Ramos (cell line): ENCODE data around the gene CXCR6.

Source experiments
- in situ Hi-C: fragments of 300-500 bp; cut with MboI; formaldehyde crosslinking; loops from one replicate; pipeline ENCODE4 v1.14.3; 2022; ENCODE audit warnings: low sequenced_read_pairs; ENCODE audit not compliant: unreplicated experiment

The CXCR6 gene

DNA sequence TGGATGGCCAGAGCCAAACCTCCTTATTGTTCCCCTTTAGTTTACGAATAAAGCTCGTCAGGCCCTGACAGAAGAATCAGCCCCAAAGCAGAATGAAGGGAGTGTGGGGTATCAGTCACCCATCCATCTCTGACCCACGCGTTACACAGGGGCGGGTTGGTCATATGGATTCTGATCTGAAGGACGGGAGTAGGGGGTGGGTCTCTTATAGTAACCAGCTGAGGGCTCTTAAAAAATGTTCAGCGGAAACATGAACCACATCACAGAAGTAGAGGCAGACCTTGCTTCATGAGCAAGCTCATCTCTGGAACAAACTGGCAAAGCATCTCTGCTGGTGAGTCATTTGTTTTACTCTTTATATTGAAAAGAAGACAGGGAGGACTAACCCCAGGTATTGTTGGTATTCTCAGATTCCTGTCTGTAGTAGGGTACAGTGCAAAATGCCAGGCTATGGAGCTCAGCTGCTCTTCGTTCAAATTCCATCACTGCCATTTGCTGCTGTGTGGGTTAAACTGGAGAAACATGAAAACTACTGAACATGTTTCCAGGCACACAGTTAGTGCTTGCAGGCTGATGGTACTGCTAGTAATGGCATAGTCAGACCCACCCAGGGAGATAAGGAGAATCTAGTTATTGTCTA, at the start of gene CXCR6:
CXCR6 (plus strand) TSS at position 258 of the 640 bp plus-strand sequence. CDS start 3,018 bp downstream, outside the sequence.
- in situ Hi-C loops, result loop anchor here (5.0 to 25.0 kb wide), 3 partner anchors 134 to 906 kb away; partner anchors contain the start of genes CCR5 and CLEC3B

DNA sequence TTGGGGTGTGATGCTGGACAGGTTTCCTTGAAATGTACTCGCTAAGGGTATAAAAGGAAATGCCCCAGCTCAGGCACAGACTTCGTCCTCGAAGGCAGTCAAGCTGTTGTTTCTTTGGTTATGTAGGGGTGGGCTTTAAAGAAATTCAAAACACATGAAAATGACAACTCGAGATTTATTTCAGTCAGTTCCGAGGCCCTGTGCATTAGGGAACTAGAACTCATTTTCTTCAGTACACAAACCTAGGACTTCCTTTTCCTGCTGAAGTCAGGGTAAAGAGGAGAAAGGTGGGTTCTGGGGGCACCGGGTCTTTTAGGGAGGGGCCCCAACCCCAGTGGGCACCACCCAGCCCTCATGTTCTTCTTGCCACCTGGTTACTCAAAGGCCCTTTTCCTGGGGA, 49.2 kb upstream of the CXCR6 start:
- in situ Hi-C loops, result no loop called here

DNA sequence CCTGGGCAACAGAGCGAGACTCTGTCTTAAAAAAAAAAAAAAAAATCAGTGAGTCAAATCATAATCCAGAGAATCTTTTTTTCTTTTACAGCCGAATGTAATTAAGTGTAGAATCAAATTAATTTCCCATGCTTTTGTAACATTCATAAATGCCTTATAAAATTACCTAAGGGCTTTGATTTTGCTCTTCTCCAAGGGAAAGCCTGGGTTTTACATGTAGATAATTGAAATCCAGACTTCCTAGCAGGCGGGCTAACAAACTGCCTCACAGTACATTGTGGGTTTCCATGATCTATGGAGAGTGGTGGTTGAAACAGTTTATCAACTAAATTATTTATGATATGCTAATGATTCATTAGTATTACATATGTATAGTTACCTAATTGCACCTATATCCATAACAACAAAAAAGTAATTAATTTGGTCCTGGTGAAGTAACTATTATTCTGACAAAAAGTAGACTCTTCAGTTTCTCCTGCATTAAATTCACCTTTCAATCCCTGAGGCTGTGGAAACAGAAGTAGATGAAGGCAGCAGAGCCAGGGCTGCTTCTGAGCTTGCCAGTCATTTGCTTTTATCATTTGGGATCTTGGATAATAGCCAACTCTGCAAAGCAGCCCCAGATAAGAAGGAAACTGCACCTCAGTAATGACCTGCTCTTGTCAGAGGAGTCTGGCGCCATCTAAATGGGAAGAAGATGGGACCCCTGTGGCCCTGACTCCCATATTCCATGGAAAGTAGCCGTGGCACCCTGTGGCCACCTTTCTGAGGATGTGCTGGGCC, 47.4 kb upstream of the CXCR6 start:
- in situ Hi-C loops, result no loop called here

DNA sequence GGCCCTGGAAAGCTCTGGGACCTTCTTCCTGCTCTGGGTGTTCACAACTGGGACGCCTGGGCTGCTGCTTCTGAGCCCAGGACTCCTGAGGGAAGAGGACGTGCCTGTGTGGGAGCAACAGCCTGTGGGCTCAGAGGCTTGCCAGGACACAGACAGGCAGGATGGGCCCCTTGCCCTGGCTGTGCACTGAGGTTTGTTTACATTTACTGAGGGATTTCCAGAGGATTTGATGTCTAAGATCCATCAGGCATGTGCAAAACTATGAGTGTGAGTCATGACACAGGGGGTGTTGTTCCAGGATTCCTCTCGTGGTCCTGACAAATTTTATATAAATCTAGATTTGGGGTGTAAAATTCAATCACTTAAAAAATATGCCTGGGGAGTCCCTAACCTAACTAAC, 46.3 kb upstream of the CXCR6 start:
- in situ Hi-C loops, result no loop called here

DNA sequence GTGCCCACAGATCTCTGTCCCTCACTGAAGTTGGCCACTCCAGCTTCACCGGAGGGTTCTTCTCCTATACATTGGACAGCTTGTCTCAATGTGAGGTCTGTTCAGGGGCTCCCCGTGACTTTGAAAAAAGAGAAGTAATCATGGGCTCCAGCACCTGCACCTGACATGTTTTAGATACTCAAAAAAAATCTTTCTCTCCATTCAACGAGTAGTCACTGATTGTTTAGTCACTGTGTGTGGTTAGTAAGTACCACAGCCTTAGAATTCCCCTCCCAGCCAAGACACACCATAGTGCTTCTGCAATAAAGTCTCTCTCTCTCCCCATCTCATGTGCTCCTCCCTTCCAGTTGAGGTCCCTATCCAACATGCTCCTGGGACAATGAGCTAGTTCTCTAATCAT, 38.3 kb upstream of the CXCR6 start:
- in situ Hi-C loops, result no loop called here

DNA sequence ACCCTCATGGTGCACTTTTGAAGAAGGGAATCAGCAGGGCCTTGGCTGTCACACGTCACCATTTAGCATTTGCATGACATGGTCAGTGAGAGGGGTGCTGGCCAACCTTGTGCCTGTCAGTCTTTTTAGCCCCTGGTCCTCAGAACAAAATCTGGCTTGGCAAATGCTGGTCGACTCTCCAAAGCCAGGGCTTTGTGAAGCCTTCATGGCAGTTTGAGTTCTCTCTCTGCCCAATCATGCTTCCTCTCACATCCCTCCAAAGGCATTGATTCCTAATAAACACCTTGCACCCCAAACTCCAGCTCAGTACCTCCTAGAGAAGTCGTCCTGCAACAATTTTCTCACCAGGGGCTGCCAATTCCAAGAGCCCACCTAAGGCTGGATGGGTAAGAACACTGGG, 37.5 kb upstream of the CXCR6 start:
- in situ Hi-C loops, result no loop called here

DNA sequence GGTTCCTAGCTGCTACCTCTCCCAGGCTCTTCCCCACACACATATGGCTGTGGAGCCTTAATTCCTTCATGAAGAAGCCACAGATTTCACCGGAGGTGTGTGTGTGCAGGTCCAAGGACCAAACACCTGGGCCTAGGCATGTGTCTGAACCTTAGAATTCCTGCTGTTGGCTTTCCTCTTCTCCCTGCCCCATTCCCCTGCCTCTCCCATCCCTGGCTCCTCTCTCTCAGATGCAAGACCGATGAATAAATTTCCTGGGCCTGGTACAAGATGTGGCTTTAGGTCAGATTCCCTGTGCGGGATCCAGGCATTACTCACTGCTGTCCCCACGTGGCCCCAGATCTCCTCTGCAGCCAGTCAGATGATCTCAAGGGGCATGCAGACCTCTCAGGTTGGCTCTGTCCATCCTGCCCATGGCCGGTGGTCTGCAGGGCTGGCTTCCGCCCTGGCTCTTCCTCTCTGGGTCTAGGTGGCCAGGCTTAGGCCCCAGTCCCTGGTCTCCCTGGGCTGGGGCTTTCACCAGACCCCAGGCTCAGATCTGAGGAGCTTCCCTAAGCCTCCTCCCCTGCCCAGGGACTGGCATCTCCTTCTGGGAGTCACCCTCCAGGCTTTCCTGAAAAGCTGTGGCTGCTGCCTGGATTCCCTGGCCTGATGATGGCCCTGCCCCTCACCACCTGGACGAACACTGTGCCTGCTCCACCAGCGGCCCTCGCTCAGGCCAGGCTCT, 36.4 kb upstream of the CXCR6 start:
- in situ Hi-C loops, result no loop called here

DNA sequence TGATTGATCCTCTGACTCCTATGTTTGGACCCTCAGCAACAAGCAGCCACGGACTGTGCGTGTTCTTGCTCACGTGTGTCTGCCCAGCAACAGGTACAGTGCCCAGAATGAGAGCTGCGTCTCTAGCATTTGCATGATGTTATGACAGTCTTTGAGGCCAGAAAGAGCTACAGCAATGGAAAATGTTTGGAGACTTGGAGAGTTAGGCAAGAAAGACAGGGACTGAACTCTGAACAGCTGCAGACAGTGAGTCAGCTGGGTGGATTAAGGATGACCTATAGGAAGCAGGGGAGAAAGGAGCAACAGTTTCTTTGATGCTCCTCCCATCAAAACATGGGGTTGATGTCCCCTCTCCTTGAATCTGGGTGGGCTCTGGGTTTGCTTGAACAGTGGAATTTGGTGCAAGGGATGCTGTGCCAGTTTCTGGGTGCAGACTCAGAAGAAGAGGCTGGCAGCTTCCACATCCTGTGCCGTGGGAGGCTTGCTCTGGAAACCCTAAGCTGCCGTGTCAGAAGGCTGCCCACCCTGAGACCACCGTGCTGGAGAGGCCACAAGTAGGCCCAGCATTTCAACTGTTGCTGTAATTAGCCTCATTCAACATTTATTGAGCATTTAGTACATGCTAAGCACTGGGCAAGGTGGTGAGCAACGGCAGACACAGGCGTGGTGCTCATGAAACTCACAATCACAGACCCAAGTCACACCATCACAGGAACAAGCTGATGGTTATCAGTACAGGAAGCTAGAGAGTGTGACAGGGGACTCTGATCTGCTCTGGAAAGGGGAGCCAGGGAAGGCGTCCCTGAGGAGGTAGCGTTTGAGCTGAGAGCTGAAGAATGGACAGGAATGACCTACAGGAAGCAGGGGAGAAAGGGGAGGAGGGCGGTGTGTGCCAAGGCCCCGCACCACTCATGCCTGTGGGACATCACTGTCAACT, 35.2 kb upstream of the CXCR6 start:
- in situ Hi-C loops, result no loop called here

DNA sequence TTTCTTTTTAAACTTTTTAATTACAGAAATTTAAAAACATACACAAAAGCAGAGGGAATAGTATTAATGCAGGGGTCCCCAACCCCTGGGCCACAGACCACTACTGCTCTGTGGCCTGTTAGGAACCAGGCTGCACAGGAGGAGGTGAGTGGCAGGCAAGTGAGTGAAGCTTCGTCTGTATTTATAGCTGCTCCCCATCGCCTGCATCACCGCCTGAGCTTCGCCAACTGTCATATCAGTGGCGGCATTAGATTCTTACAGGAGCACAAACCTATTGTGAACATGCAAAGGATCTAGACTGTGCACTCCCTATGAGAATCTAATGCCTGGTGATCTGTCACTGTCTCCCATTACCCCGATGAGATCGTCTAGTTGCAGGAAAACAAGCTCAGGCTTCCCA, 34.5 kb upstream of the CXCR6 start:
- in situ Hi-C loops, result no loop called here

DNA sequence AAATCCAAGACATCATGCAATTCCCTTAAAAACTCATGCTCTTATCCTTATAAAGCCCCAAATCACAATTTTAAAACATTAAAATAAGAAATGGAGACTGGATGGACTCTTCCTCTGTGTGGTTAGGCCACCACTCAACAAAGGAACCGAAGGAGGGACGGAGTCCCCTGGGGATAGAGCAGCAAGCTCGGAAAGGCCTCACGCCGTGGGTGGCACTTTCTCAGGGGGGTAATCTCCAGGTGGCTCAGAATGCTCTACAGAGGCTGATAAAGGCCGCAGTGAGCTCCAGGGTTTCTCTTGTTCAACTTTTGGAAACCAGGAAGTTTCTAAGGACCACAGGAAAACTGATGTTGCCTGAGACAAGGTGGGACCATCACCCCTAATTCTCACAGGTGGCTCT, 33.7 kb upstream of the CXCR6 start:
- in situ Hi-C loops, result no loop called here

DNA sequence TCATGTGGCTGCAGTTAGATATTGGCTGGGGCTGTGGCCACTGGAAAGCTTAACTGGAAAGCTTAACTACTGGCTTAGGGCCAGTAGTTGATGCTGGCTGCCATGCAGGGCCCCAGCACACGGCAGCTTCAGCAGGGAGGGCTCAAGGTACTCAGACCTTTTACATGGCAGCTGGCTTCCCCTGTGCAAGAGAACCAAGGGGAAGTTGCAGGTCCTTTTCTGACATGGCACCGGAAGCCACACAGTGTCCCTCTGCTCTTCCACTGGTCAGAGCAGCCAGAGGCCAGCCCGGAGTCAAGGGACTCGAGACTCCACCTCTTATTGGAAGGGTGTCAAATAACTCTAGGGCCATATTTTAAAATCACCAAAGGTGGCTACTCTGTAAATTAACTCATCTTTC, 32.4 kb upstream of the CXCR6 start:
- in situ Hi-C loops, result no loop called here

DNA sequence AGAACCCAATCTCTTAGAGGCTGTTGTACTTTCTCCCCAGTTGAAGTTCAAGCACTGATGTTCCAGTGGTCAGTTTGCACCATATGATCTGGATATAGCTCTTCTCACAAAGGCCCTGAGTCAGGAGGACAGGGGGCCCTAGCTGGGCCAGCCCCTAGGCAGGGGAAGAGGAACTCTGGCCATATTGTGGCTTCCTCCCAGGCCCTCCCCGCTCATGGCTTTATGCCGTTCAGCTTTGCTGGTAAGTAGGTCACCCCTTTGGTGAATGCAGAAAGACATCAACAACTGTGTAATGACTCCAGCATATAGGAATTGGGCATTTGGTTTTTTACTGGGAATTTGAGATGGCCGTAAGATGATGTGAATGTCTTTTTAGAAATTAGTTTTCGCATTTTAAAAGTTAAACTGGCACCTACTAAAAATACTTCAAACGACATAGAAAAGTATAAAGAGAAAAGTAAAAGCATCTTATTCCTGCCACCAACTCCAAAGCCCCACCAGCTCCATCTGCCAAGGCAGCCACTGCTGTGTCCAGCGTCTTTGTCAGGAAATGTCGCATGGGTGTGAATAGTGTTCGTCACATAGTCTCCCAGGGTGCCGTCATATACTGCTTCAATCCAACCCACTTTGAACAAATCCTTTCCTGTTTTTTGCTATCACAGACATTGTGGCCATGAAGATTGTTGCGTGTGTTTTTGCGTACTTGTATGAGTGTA, 31.6 kb upstream of the CXCR6 start:
- in situ Hi-C loops, result no loop called here

DNA sequence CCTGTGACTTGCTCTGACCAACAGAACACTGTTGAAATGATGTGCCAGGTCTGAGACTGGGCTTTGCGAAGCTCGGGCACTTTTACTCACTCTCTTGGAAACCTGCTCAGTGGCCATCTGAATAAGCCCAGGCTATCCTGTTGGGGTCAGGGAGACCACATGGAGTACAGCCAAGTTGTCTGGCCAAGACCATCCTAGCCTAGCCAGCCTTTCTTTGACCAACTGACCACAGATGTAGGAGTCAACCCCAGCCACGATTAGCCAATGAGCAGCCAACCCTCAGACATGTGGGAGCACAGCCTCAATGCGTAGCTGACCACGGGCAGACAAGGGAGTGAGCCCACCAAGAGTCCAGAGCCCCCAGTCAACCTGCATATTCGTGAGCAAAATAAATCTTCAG, 30.8 kb upstream of the CXCR6 start:
- in situ Hi-C loops, result no loop called here

DNA sequence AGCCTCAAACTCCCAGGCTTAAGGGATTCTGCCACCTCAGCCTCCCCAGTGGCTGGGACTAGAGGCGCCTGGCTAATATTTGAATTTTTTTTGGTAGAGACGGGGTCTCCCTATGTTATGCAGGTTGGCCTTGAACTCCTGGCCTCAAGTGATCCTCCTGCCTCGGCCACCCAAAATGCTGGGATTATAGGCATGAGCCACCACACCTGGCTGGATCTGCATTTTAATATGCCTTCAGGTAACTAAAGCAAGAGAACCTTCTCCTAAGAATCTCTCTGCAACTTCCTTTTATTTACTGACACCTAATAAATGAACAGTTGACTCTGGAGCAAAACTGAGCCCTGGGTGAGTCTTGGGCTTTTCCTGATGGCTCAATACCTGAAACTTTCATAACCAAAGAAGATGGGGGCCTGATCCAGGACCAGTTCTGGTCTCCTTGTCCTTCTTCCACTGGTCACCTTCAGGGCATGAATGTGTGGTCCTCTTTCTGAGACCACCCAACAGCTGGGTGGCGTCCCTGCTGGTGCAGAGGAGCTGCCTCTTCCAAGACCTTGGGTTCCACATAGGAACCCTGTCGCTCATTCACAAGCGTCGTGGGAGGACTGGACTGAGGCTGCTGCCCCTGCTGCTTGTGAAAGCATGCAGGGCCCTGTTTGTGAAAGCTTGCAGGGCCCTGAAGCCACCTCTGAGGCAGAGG, 28.8 kb upstream of the CXCR6 start:
- in situ Hi-C loops, result no loop called here

DNA sequence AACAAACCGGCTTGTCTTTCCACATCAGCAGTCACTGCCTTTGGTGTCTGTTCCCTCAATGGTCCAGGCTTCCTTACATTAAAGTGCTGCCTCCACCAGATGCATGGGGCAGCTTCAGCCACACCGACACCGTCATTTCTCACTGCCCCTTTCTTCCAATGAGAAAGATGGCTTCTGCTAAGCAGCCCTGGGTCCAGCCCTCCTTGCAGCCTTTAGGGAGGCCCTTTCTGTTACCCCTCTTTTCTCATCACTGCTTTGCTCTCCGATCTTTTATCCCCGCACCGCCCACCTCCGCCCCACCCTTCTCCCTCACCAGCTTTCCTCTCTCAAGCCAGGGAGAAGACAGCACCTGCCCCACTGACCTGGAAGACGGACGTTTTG, 28.2 kb upstream of the CXCR6 start:
- in situ Hi-C loops, result no loop called here

DNA sequence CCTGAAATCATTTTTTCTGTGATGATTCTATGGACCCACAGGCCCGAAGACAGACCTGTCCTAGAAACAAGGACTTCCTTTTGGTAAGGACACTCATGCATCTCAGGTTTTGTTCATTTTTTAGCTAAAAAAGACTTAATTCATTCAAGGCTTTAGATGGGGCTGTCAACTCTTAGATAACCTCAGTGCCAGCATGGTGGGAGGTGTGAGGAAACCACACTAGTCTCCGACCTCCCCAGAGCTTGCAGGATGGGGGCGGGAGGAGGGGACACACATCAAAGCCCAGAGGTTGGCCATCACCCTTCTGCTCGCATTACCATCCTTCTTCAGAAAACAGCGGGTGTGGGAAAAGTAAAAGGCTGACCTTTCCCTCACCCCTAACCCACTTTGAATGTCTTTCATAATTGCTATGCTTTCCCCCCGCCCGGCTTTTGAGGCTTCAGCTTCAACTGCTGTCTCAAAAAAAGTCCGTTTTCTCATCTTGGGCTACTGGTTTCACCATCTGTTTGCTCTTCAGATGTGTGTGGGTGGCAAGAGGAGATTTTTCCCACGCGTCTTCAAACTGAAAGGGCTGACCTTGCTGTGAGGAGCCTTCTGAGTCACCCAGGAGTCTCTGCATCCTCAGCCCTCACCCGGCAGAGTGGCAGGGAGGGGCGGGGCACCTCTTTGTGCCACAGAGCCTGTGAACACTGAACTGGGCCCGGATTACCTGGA, 27.6 kb upstream of the CXCR6 start:
- in situ Hi-C loops, result no loop called here

DNA sequence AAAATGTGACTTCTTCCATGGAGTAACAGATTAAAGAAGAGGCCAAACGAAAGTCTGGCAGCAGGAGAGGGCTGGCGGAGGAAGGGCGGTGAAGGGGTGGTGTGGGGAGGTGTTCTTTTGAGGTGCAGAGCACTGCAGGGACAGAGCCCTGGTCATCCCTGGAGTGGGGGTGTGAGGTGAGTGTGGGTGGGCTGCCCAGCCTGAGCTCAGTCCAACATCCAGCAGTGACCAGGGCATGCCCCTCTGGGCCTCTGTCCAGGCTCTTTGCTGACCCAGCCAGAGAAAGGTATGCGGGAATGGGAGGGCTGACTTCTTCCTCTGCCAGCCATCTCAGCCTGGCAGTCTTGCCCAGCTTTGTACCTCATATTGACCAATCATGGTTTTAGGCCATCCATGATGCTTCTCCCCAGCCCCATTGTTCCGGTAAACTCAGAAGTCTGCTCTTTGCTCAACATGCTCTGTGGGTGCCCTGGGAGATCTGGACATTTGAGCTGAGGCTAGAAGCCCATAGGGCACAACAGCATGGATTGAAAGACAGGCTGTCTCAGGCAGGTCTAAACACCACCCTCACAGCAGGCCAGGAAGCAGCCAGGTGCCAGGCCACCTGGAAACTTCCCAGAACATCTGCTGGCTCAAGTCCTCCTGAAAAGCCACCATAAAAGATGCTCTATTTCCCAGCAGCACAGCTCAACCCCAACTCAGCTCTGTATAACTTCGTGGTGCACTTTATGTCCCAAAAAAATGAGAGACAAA, 25.9 kb upstream of the CXCR6 start:
- in situ Hi-C loops, result no loop called here
